ENCODE measurements around the gene TEX22. TPM values are rescaled to one million over a fixed set of nuclear protein-coding genes. Genes with fewer than 3 reads are reported as not detected.

Gene TEX22
- polyA plus RNA-seq, 2 donors, result 0.06 to 0.14 TPM

DNA sequence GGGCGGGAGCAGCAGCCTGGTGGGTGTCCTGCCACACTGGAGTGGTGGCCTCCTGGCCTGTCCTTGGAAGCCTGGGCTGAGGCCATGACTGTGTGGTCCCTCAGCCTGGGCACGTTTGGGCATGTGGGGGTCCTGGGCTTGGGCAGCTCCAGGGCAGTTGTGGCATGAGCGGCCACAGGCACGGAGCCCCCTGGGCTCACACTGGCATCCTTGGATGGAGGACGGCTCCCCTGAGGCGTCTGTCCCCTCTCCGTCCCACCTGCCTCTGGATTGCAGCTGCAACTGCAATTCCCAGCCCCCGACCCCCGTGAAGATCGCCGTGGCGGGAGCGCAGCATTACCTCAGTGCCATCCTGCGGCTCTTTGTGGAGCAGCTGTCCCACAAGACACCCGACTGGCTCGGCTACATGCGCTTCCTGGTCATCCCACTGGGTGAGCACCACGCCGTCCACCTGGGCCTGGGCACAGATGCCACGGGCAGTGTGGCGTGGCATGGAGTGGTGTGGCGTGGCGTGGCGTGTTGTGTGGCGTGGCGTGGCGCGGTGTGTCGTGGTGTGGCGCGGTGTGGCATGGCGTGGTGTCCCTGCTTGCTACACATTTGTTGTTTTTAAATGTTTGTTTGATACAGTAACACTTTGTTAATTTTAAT is 15.1 kb upstream of the TEX22 start:
- Histone ChIP-seq H3K27ac (ENCODE audit: low read depth in 2 of 2, low read length in 1 of 2) (no peak overlapping the region), H3K36me3 (ENCODE audit: control insufficient read depth in 2 of 2, insufficient read depth in 2 of 2, low read length in 1 of 2) (peaks cover 0 to 30% of the 10 kb centered on the region in 2 donors), H3K4me1 (ENCODE audit: control insufficient read depth in 2 of 2, insufficient read depth in 2 of 2, low read length in 1 of 2) (peaks cover 14 to 17% of the 10 kb centered on the region in 2 donors), H3K9me3 (ENCODE audit: control insufficient read depth in 2 of 2, insufficient read depth in 1 of 2, low read depth in 1 of 2, low read length in 1 of 2) (peaks cover 0 to 5% of the 10 kb centered on the region in 2 donors), H3K27me3 (ENCODE audit: control insufficient read depth in 1 of 2, insufficient read depth in 2 of 2, low read length in 2 of 2) (no peaks in the 10 kb centered on the region), H3K4me3 (ENCODE audit: low read depth in 1 of 2, low read length in 2 of 2) (no peak overlapping the region)
- WGBS, 2 donors, result 96 to 97% methylated on average over 31 to 32 of the region's 32 CpGs

DNA sequence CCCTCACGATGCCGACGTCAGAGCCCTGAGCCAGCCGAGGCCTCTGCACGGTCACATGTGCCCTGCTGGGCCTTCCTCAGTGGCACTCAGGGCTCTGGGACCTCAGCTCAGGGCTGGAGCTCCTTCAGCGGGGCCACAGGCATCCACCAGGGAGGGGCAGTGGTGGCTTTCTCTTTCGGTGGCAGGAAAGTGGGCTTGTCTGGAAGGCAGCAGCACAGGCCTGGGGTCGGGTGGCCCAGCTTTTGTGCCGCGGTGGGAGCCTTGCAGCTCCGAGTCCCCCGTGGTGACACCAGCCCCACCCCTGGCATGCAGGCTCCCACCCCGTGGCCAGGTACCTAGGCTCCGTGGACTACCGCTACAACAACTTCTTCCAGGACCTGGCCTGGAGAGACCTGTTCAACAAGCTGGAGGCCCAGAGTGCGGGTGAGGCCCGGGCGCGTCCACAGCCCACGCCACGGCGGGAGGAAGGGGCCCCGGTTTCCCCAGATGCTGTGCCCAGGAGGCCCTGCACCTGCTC is 14.2 kb upstream of the TEX22 start:
- Histone ChIP-seq H3K4me3 (ENCODE audit: low read depth in 1 of 2, low read length in 2 of 2) (no peak overlapping the region), H3K4me1 (ENCODE audit: control insufficient read depth in 2 of 2, insufficient read depth in 2 of 2, low read length in 1 of 2) (peaks cover 14 to 17% of the 10 kb centered on the region in 2 donors), H3K27me3 (ENCODE audit: control insufficient read depth in 1 of 2, insufficient read depth in 2 of 2, low read length in 2 of 2) (no peaks in the 10 kb centered on the region), H3K27ac (ENCODE audit: low read depth in 2 of 2, low read length in 1 of 2) (peak overlapping the region in 1 of 2 donors; percentile 33), H3K9me3 (ENCODE audit: control insufficient read depth in 2 of 2, insufficient read depth in 1 of 2, low read depth in 1 of 2, low read length in 1 of 2) (peaks cover 0 to 5% of the 10 kb centered on the region in 2 donors), H3K36me3 (ENCODE audit: control insufficient read depth in 2 of 2, insufficient read depth in 2 of 2, low read length in 1 of 2) (peaks cover 0 to 33% of the 10 kb centered on the region in 2 donors)
- WGBS, 2 donors, result 74 to 79% methylated on average over 21 to 23 of the region's 23 CpGs

GRCh38 chr14:105384605-105385321 is 13.6 kb upstream of the TEX22 start:
- H3K9me3 ChIP-seq (ENCODE audit: control insufficient read depth in 2 of 2, insufficient read depth in 1 of 2, low read depth in 1 of 2, low read length in 1 of 2), result peaks cover 0 to 5% of the 10 kb centered on the region in 2 donors
- WGBS, 2 donors, result 84% methylated on average over 27 to 29 of the region's 29 CpGs
- H3K4me1 ChIP-seq (ENCODE audit: control insufficient read depth in 2 of 2, insufficient read depth in 2 of 2, low read length in 1 of 2), result peaks cover 17% of the 10 kb centered on the region in 2 donors
- no peaks in the 10 kb centered on the region for H3K27me3 ChIP-seq (ENCODE audit: control insufficient read depth in 1 of 2, insufficient read depth in 2 of 2, low read length in 2 of 2)
- peak overlapping the region in 1 of 2 donors; percentile 35 for H3K27ac ChIP-seq (ENCODE audit: low read depth in 2 of 2, low read length in 1 of 2)
- H3K4me3 ChIP-seq (ENCODE audit: low read depth in 1 of 2, low read length in 2 of 2), result no peak overlapping the region
- H3K36me3 ChIP-seq (ENCODE audit: control insufficient read depth in 2 of 2, insufficient read depth in 2 of 2, low read length in 1 of 2), result peaks cover 0 to 33% of the 10 kb centered on the region in 2 donors

GRCh38 chr14:105385322-105385637 is 13.1 kb upstream of the TEX22 start:
- WGBS, 2 donors, result 59 to 78% methylated on average over 19 of the region's 19 CpGs
- Histone ChIP-seq H3K9me3 (ENCODE audit: control insufficient read depth in 2 of 2, insufficient read depth in 1 of 2, low read depth in 1 of 2, low read length in 1 of 2) (peaks cover 0 to 3% of the 10 kb centered on the region in 2 donors), H3K36me3 (ENCODE audit: control insufficient read depth in 2 of 2, insufficient read depth in 2 of 2, low read length in 1 of 2) (peaks cover 0 to 29% of the 10 kb centered on the region in 2 donors), H3K27me3 (ENCODE audit: control insufficient read depth in 1 of 2, insufficient read depth in 2 of 2, low read length in 2 of 2) (no peaks in the 10 kb centered on the region), H3K4me1 (ENCODE audit: control insufficient read depth in 2 of 2, insufficient read depth in 2 of 2, low read length in 1 of 2) (peaks cover 20 to 21% of the 10 kb centered on the region in 2 donors), H3K4me3 (ENCODE audit: low read depth in 1 of 2, low read length in 2 of 2) (no peak overlapping the region), H3K27ac (ENCODE audit: low read depth in 2 of 2, low read length in 1 of 2) (peak overlapping the region in 1 of 2 donors; percentile 35)

- no peaks in the 10 kb centered on the region for H3K27me3 ChIP-seq (ENCODE audit: control insufficient read depth in 1 of 2, insufficient read depth in 2 of 2, low read length in 2 of 2)
- peaks cover 20 to 23% of the 10 kb centered on the region in 2 donors for H3K4me1 ChIP-seq (ENCODE audit: control insufficient read depth in 2 of 2, insufficient read depth in 2 of 2, low read length in 1 of 2)
- peaks cover 0 to 3% of the 10 kb centered on the region in 2 donors for H3K9me3 ChIP-seq (ENCODE audit: control insufficient read depth in 2 of 2, insufficient read depth in 1 of 2, low read depth in 1 of 2, low read length in 1 of 2)
- no peak overlapping the region for H3K4me3 ChIP-seq (ENCODE audit: low read depth in 1 of 2, low read length in 2 of 2)
- peaks cover 0 to 29% of the 10 kb centered on the region in 2 donors for H3K36me3 ChIP-seq (ENCODE audit: control insufficient read depth in 2 of 2, insufficient read depth in 2 of 2, low read length in 1 of 2)
- no peak overlapping the region for H3K27ac ChIP-seq (ENCODE audit: low read depth in 2 of 2, low read length in 1 of 2)
- WGBS, 2 donors, result 84 to 93% methylated on average over 22 of the region's 22 CpGs
Observed at GRCh38 chr14:105385698-105386365, 12.5 kb upstream of the TEX22 start.

- H3K4me1 ChIP-seq (ENCODE audit: control insufficient read depth in 2 of 2, insufficient read depth in 2 of 2, low read length in 1 of 2), result peaks cover 20 to 23% of the 10 kb centered on the region in 2 donors
- WGBS, 2 donors, result 78 to 87% methylated on average over 32 to 33 of the region's 33 CpGs
- H3K9me3 ChIP-seq (ENCODE audit: control insufficient read depth in 2 of 2, insufficient read depth in 1 of 2, low read depth in 1 of 2, low read length in 1 of 2), result peaks cover 0 to 3% of the 10 kb centered on the region in 2 donors
- no peak overlapping the region for H3K4me3 ChIP-seq (ENCODE audit: low read depth in 1 of 2, low read length in 2 of 2)
- peaks cover 0 to 26% of the 10 kb centered on the region in 2 donors for H3K36me3 ChIP-seq (ENCODE audit: control insufficient read depth in 2 of 2, insufficient read depth in 2 of 2, low read length in 1 of 2)
- no peak overlapping the region for H3K27ac ChIP-seq (ENCODE audit: low read depth in 2 of 2, low read length in 1 of 2)
- H3K27me3 ChIP-seq (ENCODE audit: control insufficient read depth in 1 of 2, insufficient read depth in 2 of 2, low read length in 2 of 2), result no peaks in the 10 kb centered on the region
Observed at GRCh38 chr14:105386581-105387529, 11.5 kb upstream of the TEX22 start.

GRCh38 chr14:105387530-105387922 is 10.8 kb upstream of the TEX22 start:
- no peak overlapping the region for H3K4me3 ChIP-seq (ENCODE audit: low read depth in 1 of 2, low read length in 2 of 2)
- H3K9me3 ChIP-seq (ENCODE audit: control insufficient read depth in 2 of 2, insufficient read depth in 1 of 2, low read depth in 1 of 2, low read length in 1 of 2), result peaks cover 0 to 3% of the 10 kb centered on the region in 2 donors
- no peak overlapping the region for H3K27ac ChIP-seq (ENCODE audit: low read depth in 2 of 2, low read length in 1 of 2)
- H3K27me3 ChIP-seq (ENCODE audit: control insufficient read depth in 1 of 2, insufficient read depth in 2 of 2, low read length in 2 of 2), result no peaks in the 10 kb centered on the region
- peaks cover 23 to 24% of the 10 kb centered on the region in 2 donors for H3K4me1 ChIP-seq (ENCODE audit: control insufficient read depth in 2 of 2, insufficient read depth in 2 of 2, low read length in 1 of 2)
- H3K36me3 ChIP-seq (ENCODE audit: control insufficient read depth in 2 of 2, insufficient read depth in 2 of 2, low read length in 1 of 2), result peaks cover 0 to 27% of the 10 kb centered on the region in 2 donors
- 78 to 83% methylated on average over 10 of the region's 10 CpGs for WGBS, 2 donors

GRCh38 chr14:105388110-105388951 is 10.0 kb upstream of the TEX22 start:
- H3K27me3 ChIP-seq (ENCODE audit: control insufficient read depth in 1 of 2, insufficient read depth in 2 of 2, low read length in 2 of 2), result no peaks in the 10 kb centered on the region
- peaks cover 23 to 24% of the 10 kb centered on the region in 2 donors for H3K4me1 ChIP-seq (ENCODE audit: control insufficient read depth in 2 of 2, insufficient read depth in 2 of 2, low read length in 1 of 2)
- H3K4me3 ChIP-seq (ENCODE audit: low read depth in 1 of 2, low read length in 2 of 2), result no peak overlapping the region
- H3K27ac ChIP-seq (ENCODE audit: low read depth in 2 of 2, low read length in 1 of 2), result no peak overlapping the region
- 89 to 91% methylated on average over 25 of the region's 25 CpGs for WGBS, 2 donors
- H3K36me3 ChIP-seq (ENCODE audit: control insufficient read depth in 2 of 2, insufficient read depth in 2 of 2, low read length in 1 of 2), result peaks cover 0 to 27% of the 10 kb centered on the region in 2 donors
- peaks cover 0 to under 1% of the 10 kb centered on the region in 2 donors for H3K9me3 ChIP-seq (ENCODE audit: control insufficient read depth in 2 of 2, insufficient read depth in 1 of 2, low read depth in 1 of 2, low read length in 1 of 2)

All from esophagus (tissue), 2 donors.